HepG2 (cell line): ENCODE results near the gene PKNOX2. TPM values are rescaled to one million over a fixed set of nuclear protein-coding genes. Genes with fewer than 3 reads are reported as not detected.

Source experiments
- ATAC-seq: fragments of 200-7000 bp; cut with Tn5 transposase; 3 replicates; pipeline ENCODE4 v1.9.1; 2020; ENCODE audit warnings: mild to moderate bottlenecking, moderate library complexity
- BruUV-seq: library from RNA; stranded (reverse); fragments of 400-500 nt; replicated peaks from 2 replicates; lab custom pipeline; 2021; lab: Mats Ljungman, UMichigan
- CTCF ChIA-PET: fragments of 300-600 bp; formaldehyde crosslinking; extraction: SDS; loops from one replicate; lab custom pipeline; 2021; ENCODE audit warnings: low total read pairs, inconsistent platforms, low intra/inter-chr PET ratio; lab: Yijun Ruan, JAX
- POLR2A ChIA-PET: fragments of 350-600 bp; sonication (Branson Sonifier 250); formaldehyde crosslinking; loops from one replicate; lab custom pipeline; 2020; ENCODE audit warnings: antibody characterized with exemption, inconsistent platforms; lab: Yijun Ruan, JAX
- DNase-seq: peaks from one replicate; pipeline ENCODE4 v3.0.0-alpha.2; 2015; ENCODE audit warnings: low spot score
- FAIRE-seq: peaks from 3 replicates; lab custom pipeline; 2011; peaks lifted over from hg19 to GRCh38; lab: Jason Lieb, UNC
- H2AFZ ChIP-seq: one replicate; pipeline ENCODE4 v1.6.1; 2011; ENCODE audit warnings: low read length, inconsistent platforms
- H3K27ac ChIP-seq: fragments of 300-600 bp; 3 replicates; pipeline ENCODE4 v1.8.0; 2011; ENCODE audit warnings: mixed run types, mild to moderate bottlenecking, mixed read lengths, low read length, inconsistent platforms; ENCODE audit not compliant: insufficient read depth; ENCODE audit errors: extremely low read length
- H3K27me3 ChIP-seq, 2 experiments: fragments of 200-600 bp in 1 of 2; 2 replicates in 1 of 2; 3 replicates in 1 of 2; pipeline versions ENCODE4 v1.6.0 to v1.8.0; 2011; ENCODE audit warnings: low read length in 2 of 2, mild to moderate bottlenecking in 2 of 2, moderate library complexity in 2 of 2, inconsistent platforms in 1 of 2; ENCODE audit not compliant: insufficient read depth in 2 of 2, control insufficient read depth in 1 of 2
- H3K36me3 ChIP-seq, 2 experiments: fragments of 200-600 bp in 1 of 2; replicated peaks in 1 of 2; 2 replicates in 1 of 2; 3 replicates in 1 of 2; pipeline versions ENCODE4 v1.5.1 to v1.8.0; 2011; ENCODE audit warnings: low read length in 2 of 2, inconsistent platforms in 1 of 2; ENCODE audit not compliant: insufficient read depth in 2 of 2, control insufficient read depth in 1 of 2
- H3K4me1 ChIP-seq: 2 replicates; pipeline ENCODE4 v1.5.1; 2012; ENCODE audit warnings: low read length, inconsistent platforms; ENCODE audit not compliant: insufficient read depth
- H3K4me2 ChIP-seq: 2 replicates; pipeline ENCODE4 v1.6.0; 2011; ENCODE audit warnings: low read depth, low read length, inconsistent platforms
- H3K4me3 ChIP-seq, 3 experiments: fragments of 200-600 bp in 1 of 3; sonication (generic), shearing (Covaris generic) in 1 of 3; replicated peaks in 1 of 3; 2 replicates each; pipeline ENCODE4 v1.5.1; 2011 to 2016; ENCODE audit warnings: low read length in 3 of 3, inconsistent platforms in 2 of 3, low read depth in 2 of 3, mild to moderate bottlenecking in 2 of 3, control low read depth in 1 of 3, mixed read lengths in 1 of 3; ENCODE audit not compliant: insufficient read depth in 1 of 3
- H3K79me2 ChIP-seq: one replicate; pipeline ENCODE4 v1.6.1; 2011; ENCODE audit warnings: low read length, inconsistent platforms; ENCODE audit not compliant: insufficient read depth
- H3K9ac ChIP-seq: 2 replicates; pipeline ENCODE4 v1.6.0; 2011; ENCODE audit warnings: mild to moderate bottlenecking, low read depth, low read length, inconsistent platforms; ENCODE audit not compliant: insufficient read depth
- H3K9me3 ChIP-seq: 2 replicates; pipeline ENCODE4 v1.5.1; 2012; ENCODE audit warnings: mild to moderate bottlenecking, low read length
- H4K20me1 ChIP-seq: 2 replicates; pipeline ENCODE4 v1.6.0; 2011; ENCODE audit warnings: inconsistent platforms, mild to moderate bottlenecking, low read length, moderate library complexity; ENCODE audit not compliant: insufficient read depth
- HDAC6 ChIP-seq: fragments of 200-600 bp; sonication (generic); IDR thresholded peaks from 2 replicates; pipeline ENCODE4 v1.7.0; 2017; ENCODE audit warnings: mild to moderate bottlenecking, antibody characterized with exemption, low read length, low read depth
- MED13 ChIP-seq: sonication (generic); formaldehyde crosslinking; IDR thresholded peaks from 2 replicates; pipeline ENCODE4 v1.5.0; 2020; ENCODE audit warnings: missing genetic modification reagents
- MTERF4 ChIP-seq: sonication (generic); formaldehyde crosslinking; IDR thresholded peaks from 2 replicates; pipeline ENCODE4 v1.8.0; 2023; ENCODE audit warnings: mild to moderate bottlenecking, missing genetic modification reagents
- PRDM15 ChIP-seq: sonication (generic); formaldehyde crosslinking; IDR thresholded peaks from 2 replicates; pipeline ENCODE4 v1.4.0; 2020; ENCODE audit warnings: missing genetic modification reagents
- RARA ChIP-seq: IDR thresholded peaks from 2 replicates; pipeline ENCODE4 v1.6.1; 2016; ENCODE audit warnings: missing genetic modification reagents, missing compliant biosample characterization
- UBTF ChIP-seq: sonication (generic); formaldehyde crosslinking; IDR thresholded peaks from 2 replicates; pipeline ENCODE4 v1.4.0; 2020; ENCODE audit warnings: mild to moderate bottlenecking, missing genetic modification reagents
- ZBTB2 ChIP-seq: sonication (generic); formaldehyde crosslinking; IDR thresholded peaks from 2 replicates; pipeline ENCODE4 v1.8.0; 2022; ENCODE audit warnings: low read depth, missing genetic modification reagents
- ZNF18 ChIP-seq: sonication (generic); formaldehyde crosslinking; IDR thresholded peaks from 2 replicates; pipeline ENCODE4 v1.8.0; 2022; ENCODE audit warnings: mild to moderate bottlenecking, missing genetic modification reagents; ENCODE audit not compliant: insufficient replicate concordance
- ZNF605 ChIP-seq: sonication (generic); formaldehyde crosslinking; IDR thresholded peaks from 2 replicates; pipeline ENCODE4 v1.8.0; 2022; ENCODE audit warnings: mild to moderate bottlenecking, missing genetic modification reagents
- WGBS: methylation state at CpG from one replicate; pipeline ENCODE4 v1.1.6; 2017; ENCODE audit warnings: low lambda C conversion rate; 5-methylcytosine and 5-hydroxymethylcytosine counted together
- in situ Hi-C: cut with HindIII; loops from 2 replicates; pipeline ENCODE4 v1.10.0; 2017; ENCODE audit warnings: low pct_unique_long_range_greater_than_20kb; ENCODE audit not compliant: extremely low pct_ligation_motif_present
- intact Hi-C: fragments of 100-400 bp; cut with micrococcal nuclease; formaldehyde crosslinking; loops from one replicate; pipeline ENCODE4 v1.10.0; 2022; ENCODE audit not compliant: unreplicated experiment
- polyA plus RNA-seq, 8 experiments: library from polyadenylated mRNA; depleted of rRNA in 3 of 8; stranded (reverse) in 7 of 8; unstranded in 1 of 8; fragments of >200 nt; fragmentation: Illumina TruSeq in 4 of 8; extraction: Trizol in 4 of 8; gene quantifications; 2 replicates each; pipeline versions ENCODE4 v1.2.1 to v1.2.3, GENCODE V29; 2011 to 2016; ENCODE audit warnings: low read depth in 4 of 8, missing spikeins in 1 of 8, mixed read lengths in 1 of 8; ENCODE audit not compliant: insufficient read depth in 1 of 8
- total RNA-seq, 5 experiments: library from RNA; depleted of rRNA; stranded (reverse); fragments of >200 nt; fragmentation: Illumina TruSeq; extraction: Trizol; gene quantifications; 2 replicates each; pipeline ENCODE4 v1.2.3, GENCODE V29; 2016; ENCODE audit warnings: low read depth in 1 of 5

PKNOX2 gene
- total and polyA plus RNA-seq, 2 of the 13 experiments (the other 11 are each of a cell fraction or from before 2014, with no cell fraction given), result not detected

- Histone ChIP-seq H3K27me3 (peaks cover 2 to 38% of the 10 kb centered on the region in 2 experiments; a peak in 3 of 5 replicates), H3K9ac (no peak overlapping the region), H4K20me1 (no peaks in the 10 kb centered on the region), H3K4me1 (no peaks in the 10 kb centered on the region), H3K36me3 (no peaks in the 10 kb centered on the region), H3K9me3 (no peaks in the 10 kb centered on the region), H3K4me2 (no peak overlapping the region), H3K4me3 (no peak overlapping the region), H3K27ac (no peak overlapping the region), H3K79me2 (no peaks in the 10 kb centered on the region), H2AFZ (no peak overlapping the region)
- in situ Hi-C loops, result no loop called here
- intact Hi-C loops, result no loop called here
- CTCF ChIA-PET, result no interaction called here
- POLR2A ChIA-PET, result no interaction called here
- no TSS peak for BruUV-seq
- no peak for DNase-seq
- 9% methylated on average over 7 of the region's 7 CpGs for WGBS
- no peak for ATAC-seq
- FAIRE-seq, result no peak
- TF ChIP-seq PRDM15 (CRISPR knock-in tag) (no peak), UBTF (CRISPR knock-in tag) (no peak), ZBTB2 (CRISPR knock-in tag) (no peak), MTERF4 (CRISPR knock-in tag) (no peak), ZNF18 (CRISPR knock-in tag) (no peak), HDAC6 (no peak), RARA (CRISPR knock-in tag) (no peak), MED13 (CRISPR knock-in tag) (no peak), ZNF605 (CRISPR knock-in tag) (no peak)
- TF ChIP-seq, all 625 proteins: peak for 0
These were observed 132.9 kb downstream of the PKNOX2 start for GRCh38 chr11:125297346-125297915.
